ENCODE results near the gene RNF169.

DNA sequence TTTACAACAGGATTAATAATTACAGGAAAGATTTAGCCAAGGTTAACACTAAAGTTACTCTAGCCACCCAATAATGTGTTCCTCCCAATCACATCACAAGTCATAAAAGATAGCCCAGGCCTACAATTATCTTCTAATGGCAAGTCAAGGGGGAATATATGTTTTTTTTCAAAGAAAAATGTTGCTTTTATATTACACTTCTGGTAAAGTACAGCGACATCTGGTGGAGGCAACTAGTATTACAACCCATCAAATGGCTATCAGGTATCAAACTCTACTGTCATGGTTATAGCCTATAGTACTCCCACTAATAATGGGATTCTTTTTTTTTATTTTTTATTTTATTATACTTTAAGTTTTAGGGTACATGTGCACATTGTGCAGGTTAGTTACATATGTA lies 128.5 kb downstream of the RNF169 start:
- TF ChIP-seq, protein P1, sequence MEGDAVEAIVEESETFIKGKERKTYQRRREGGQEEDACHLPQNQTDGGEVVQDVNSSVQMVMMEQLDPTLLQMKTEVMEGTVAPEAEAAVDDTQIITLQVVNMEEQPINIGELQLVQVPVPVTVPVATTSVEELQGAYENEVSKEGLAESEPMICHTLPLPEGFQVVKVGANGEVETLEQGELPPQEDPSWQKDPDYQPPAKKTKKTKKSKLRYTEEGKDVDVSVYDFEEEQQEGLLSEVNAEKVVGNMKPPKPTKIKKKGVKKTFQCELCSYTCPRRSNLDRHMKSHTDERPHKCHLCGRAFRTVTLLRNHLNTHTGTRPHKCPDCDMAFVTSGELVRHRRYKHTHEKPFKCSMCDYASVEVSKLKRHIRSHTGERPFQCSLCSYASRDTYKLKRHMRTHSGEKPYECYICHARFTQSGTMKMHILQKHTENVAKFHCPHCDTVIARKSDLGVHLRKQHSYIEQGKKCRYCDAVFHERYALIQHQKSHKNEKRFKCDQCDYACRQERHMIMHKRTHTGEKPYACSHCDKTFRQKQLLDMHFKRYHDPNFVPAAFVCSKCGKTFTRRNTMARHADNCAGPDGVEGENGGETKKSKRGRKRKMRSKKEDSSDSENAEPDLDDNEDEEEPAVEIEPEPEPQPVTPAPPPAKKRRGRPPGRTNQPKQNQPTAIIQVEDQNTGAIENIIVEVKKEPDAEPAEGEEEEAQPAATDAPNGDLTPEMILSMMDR (IDR thresholded peaks at IDR 0.05): peak in 3 of 4 donors; percentile 38 to 45 (median 39)
- TF ChIP-seq POLR2A (IDR thresholded peaks at IDR 0.05): no peak
